PFSK-1 (cell line): Measurements from ENCODE around the gene RNF135.

Source experiments
- FOXP2 ChIP-seq: optimal IDR thresholded peaks from 2 replicates; pipeline ENCODE3; 2011; ENCODE audit warnings: borderline replicate concordance, control low read depth, inconsistent platforms; ENCODE audit not compliant: insufficient read depth; ENCODE audit errors: extremely low read length, extremely low read depth
- POLR2AphosphoS5 ChIP-seq: IDR thresholded peaks from 2 replicates; pipeline ENCODE4 v1.6.1; 2012; ENCODE audit warnings: low read depth, mild to moderate bottlenecking, control low read depth, low read length, moderate library complexity
- SIN3A ChIP-seq: IDR thresholded peaks from 2 replicates; pipeline ENCODE4 v1.6.1; 2012; ENCODE audit warnings: mild to moderate bottlenecking, low read length, moderate library complexity, borderline replicate concordance; ENCODE audit not compliant: insufficient read depth
- TAF1 ChIP-seq: IDR thresholded peaks from 2 replicates; pipeline ENCODE4 v1.6.1; 2012; ENCODE audit warnings: low read length, control low read depth, borderline replicate concordance; ENCODE audit not compliant: insufficient read depth
- TF ChIP-seq, protein P1 (sequence below), 2 experiments: IDR thresholded peaks; 2 replicates each; pipeline versions ENCODE4 v1.6.1 to v1.8.0; 2011 to 2012; ENCODE audit warnings: low read depth in 2 of 2, low read length in 2 of 2, control low read depth in 1 of 2, inconsistent platforms in 1 of 2, mild to moderate bottlenecking in 1 of 2, moderate library complexity in 1 of 2; ENCODE audit not compliant: insufficient read depth in 1 of 2

The RNF135 gene

DNA sequence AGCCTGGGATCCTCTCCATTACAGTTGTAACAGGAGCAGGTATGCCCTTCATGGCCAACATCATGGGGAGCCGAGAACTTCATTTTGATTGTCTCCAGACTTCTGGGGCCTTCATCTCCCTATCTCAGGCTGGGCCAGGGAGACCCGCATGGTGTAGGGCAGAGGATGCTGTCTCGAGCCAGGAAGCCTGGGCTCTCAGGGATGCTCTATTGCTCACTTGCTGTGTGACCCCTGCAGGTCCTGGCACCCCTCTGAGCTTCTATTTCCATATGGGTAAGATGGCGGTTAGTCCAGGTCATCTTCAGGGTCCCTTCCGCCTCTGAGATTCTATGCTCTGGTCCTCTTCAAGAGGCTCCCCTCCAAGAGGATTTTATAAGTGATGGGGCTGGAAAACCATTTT lies 20.6 kb upstream of the RNF135 start:
- no peak for TF ChIP-seq POLR2AphosphoS5
- TF ChIP-seq, protein P1, sequence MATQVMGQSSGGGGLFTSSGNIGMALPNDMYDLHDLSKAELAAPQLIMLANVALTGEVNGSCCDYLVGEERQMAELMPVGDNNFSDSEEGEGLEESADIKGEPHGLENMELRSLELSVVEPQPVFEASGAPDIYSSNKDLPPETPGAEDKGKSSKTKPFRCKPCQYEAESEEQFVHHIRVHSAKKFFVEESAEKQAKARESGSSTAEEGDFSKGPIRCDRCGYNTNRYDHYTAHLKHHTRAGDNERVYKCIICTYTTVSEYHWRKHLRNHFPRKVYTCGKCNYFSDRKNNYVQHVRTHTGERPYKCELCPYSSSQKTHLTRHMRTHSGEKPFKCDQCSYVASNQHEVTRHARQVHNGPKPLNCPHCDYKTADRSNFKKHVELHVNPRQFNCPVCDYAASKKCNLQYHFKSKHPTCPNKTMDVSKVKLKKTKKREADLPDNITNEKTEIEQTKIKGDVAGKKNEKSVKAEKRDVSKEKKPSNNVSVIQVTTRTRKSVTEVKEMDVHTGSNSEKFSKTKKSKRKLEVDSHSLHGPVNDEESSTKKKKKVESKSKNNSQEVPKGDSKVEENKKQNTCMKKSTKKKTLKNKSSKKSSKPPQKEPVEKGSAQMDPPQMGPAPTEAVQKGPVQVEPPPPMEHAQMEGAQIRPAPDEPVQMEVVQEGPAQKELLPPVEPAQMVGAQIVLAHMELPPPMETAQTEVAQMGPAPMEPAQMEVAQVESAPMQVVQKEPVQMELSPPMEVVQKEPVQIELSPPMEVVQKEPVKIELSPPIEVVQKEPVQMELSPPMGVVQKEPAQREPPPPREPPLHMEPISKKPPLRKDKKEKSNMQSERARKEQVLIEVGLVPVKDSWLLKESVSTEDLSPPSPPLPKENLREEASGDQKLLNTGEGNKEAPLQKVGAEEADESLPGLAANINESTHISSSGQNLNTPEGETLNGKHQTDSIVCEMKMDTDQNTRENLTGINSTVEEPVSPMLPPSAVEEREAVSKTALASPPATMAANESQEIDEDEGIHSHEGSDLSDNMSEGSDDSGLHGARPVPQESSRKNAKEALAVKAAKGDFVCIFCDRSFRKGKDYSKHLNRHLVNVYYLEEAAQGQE (IDR thresholded peaks at IDR 0.05; ENCODE audit: insufficient read depth in 1 of 2, low read depth in 2 of 2, low read length in 2 of 2): no peak
- no peak for TF ChIP-seq FOXP2
- no peak for TF ChIP-seq SIN3A
- TF ChIP-seq TAF1: no peak

DNA sequence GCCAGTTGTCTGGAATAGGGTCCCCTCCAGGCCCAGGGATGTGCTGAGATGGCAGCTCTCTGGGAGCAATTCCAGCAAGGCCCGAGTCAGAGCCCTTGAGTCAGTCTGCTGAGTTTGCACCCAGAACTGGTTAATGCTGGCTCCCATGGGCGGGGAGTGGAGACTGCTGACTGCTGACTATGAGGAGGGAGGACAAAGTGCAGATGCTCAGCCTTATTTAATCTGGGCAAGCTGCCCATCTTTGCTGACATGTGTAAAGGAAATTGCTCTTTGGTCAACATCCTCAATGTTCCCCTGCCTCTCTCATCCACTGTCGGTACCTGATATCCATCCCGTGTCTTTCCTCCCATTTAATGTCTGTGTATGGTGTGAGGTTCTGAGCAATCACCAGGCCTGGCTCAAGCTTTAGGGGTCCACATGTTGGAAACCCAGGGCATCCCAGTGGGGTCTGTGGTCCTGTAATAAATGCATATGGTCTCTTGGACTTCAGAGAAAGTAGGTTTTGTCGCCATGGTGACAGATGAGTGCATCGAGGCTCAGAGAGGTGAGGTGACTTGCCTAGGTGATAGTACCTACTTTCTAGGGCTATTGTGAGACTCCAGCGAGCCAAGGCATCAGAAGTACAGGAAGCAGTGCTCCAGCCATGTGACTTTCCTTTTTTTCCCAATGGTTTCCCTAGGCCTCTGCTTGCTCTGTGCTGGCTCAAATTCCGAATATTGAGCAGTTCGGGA lies 20.0 kb upstream of the RNF135 start:
- no peak for TF ChIP-seq TAF1
- TF ChIP-seq, protein P1 (IDR thresholded peaks at IDR 0.05; ENCODE audit: insufficient read depth in 1 of 2, low read depth in 2 of 2, low read length in 2 of 2): no peak
- no peak for TF ChIP-seq POLR2AphosphoS5
- no peak for TF ChIP-seq SIN3A
- TF ChIP-seq FOXP2: peak; percentile 74

DNA sequence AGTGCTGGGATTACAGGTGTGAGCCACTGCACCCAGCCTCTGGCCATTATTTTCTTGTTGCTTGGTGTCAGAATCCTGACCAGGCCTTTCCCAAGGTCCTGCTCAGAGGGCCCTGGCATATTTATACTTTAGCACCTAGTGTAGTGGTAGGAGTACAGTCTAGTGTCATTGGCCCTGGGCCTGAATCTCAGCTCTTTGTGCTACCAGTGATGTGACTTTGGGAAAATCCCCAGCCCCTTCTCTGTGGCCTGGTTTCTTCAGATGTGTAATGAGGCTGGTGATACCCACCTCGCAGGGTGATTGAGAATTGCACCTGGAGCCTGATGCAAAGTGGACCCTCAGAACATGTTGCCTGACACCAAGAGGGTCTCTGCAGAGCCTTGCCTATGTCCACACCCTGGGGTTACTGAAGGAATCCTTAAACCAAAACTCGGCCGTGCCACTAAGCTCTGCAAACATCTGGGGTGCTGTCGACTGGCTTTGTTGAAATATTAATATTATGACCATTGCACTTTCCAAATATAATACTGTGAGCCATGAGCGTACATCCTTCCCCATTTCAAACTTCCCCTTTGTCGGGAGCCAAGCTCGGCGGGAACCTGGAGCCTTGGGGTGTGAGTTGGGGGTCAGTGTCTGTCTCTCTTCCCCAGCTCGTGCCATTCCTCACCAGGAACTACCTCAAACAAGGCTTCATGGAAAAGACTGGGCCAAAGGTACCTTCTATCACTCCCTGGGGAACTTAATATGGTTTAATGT lies 18.0 kb upstream of the RNF135 start:
- no peak for TF ChIP-seq TAF1
- no peak for TF ChIP-seq POLR2AphosphoS5
- TF ChIP-seq FOXP2: no peak
- no peak for TF ChIP-seq SIN3A
- TF ChIP-seq, protein P1 (IDR thresholded peaks at IDR 0.05; ENCODE audit: insufficient read depth in 1 of 2, low read depth in 2 of 2, low read length in 2 of 2): no peak

DNA sequence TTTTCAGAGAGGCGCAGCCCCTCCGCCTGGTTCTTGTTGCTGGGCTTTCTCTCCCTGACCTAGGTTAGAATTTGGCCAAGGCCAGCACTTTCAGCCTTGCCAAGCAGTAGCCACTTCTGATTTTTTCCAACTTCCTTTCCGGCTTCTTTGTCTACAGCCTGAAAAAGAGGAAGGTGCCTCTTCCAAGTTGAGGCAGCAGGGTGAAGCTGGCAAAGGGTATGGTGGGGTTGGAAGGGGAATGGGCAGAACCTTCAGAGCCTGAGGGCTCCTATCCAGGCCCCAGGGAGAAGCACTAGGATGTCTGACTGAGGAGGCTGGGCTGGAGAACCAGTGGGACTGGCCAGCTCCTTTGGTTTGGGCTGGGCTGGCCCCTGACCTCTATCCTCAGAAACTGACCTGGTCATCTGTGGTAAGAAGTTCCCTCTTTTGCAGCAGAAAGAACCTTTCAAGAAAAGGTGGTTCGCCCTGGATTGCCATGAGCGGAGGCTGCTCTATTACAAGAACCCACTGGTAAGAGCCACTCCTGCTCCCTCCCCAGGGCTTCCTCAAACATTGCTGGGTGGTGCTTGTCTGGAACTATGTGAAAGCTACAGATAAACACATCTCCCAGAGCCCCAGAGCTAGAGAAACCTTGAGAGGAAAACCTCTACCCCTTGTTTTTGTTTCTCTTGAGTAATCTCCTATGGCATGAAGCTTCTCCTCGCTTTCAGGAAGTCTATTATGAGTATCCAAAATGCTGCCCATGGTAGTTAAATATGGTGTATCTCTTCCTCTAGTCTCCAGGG lies 16.6 kb upstream of the RNF135 start:
- TF ChIP-seq, protein P1 (IDR thresholded peaks at IDR 0.05; ENCODE audit: insufficient read depth in 1 of 2, low read depth in 2 of 2, low read length in 2 of 2): no peak
- TF ChIP-seq SIN3A (no peak), TAF1 (no peak), FOXP2 (no peak), POLR2AphosphoS5 (no peak)
